OCI-LY1 (cell line): Measurements from ENCODE around the gene NECAB2.

Experiments used
- EZH2 ChIP-seq: fragments of 200-600 bp; sonication (generic), shearing (Covaris generic); IDR thresholded peaks from 2 replicates; pipeline ENCODE4 v1.8.0; 2017; ENCODE audit warnings: borderline replicate concordance, mixed run types, mild to moderate bottlenecking, antibody characterized with exemption, low read length, moderate library complexity, mixed read lengths
- TF ChIP-seq, protein P1 (sequence below): fragments of 200-600 bp; sonication (generic), shearing (Covaris generic); IDR thresholded peaks from 2 replicates; pipeline ENCODE4 v1.5.1; 2017; ENCODE audit warnings: mild to moderate bottlenecking, antibody characterized with exemption, low read length, moderate library complexity, mixed read lengths

DNA sequence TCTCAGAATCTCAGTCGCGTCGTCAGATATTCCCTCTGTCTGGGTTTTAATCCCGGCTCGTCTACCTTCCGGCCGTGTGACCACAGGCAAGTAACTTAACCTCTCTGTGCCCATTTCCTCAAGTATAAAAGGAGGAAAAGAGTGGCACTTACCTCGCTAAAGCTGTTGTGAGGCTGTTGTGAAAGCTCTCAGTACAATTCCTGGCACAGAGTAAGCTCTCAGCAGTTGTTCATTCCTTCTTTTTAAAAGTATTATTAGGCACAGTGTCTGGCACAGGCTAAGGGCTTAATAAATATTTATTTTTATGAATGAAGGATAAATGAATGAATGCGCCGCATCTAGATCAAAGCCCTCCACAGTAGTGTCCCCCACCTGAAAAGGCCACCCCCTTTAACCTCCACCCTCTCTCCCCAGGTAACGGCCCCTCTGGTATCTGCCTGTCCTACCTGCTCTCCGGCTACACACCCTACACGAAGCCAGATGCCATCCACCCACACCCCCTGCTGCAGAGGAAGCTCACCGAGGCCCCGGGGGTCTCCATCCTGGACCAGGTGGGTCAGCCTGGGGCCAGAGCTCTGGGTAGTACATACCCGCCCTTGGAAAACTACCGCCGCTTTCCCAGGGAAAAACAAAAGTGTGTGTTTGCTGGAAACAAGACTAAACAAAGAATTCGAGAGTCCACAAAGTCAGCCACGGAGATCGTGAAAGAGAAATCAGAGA, 9.0 kb upstream of the NECAB2 start:
- TF ChIP-seq, protein P1, sequence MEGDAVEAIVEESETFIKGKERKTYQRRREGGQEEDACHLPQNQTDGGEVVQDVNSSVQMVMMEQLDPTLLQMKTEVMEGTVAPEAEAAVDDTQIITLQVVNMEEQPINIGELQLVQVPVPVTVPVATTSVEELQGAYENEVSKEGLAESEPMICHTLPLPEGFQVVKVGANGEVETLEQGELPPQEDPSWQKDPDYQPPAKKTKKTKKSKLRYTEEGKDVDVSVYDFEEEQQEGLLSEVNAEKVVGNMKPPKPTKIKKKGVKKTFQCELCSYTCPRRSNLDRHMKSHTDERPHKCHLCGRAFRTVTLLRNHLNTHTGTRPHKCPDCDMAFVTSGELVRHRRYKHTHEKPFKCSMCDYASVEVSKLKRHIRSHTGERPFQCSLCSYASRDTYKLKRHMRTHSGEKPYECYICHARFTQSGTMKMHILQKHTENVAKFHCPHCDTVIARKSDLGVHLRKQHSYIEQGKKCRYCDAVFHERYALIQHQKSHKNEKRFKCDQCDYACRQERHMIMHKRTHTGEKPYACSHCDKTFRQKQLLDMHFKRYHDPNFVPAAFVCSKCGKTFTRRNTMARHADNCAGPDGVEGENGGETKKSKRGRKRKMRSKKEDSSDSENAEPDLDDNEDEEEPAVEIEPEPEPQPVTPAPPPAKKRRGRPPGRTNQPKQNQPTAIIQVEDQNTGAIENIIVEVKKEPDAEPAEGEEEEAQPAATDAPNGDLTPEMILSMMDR, result no peak
- TF ChIP-seq EZH2, result no peak
